Parathyroid adenoma (tissue), 2 donors: ENCODE measurements around the gene KRTAP9-4.
"Not testable (repeated sequence)": the region's sequence is repeated elsewhere in the genome, so short reads cannot be mapped to it uniquely, and the experiment has no call there.

Source experiments
- H2AFZ ChIP-seq: fragments of 300-600 bp; sonication (generic); one replicate; pipeline ENCODE4 v1.7.0; 2017; ENCODE audit warnings: antibody characterized with exemption, mild to moderate bottlenecking
- H3K27ac ChIP-seq: fragments of 300-600 bp; sonication (generic); one replicate; pipeline ENCODE4 v1.7.0; 2017
- H3K27me3 ChIP-seq: fragments of 300-600 bp; sonication (generic); one replicate; pipeline ENCODE4 v1.7.0; 2017; ENCODE audit warnings: low read length; ENCODE audit not compliant: control insufficient read depth, insufficient read depth
- H3K36me3 ChIP-seq: fragments of 300-600 bp; sonication (generic); one replicate; pipeline ENCODE4 v1.7.0; 2017; ENCODE audit warnings: low read length; ENCODE audit not compliant: control insufficient read depth, insufficient read depth
- H3K4me1 ChIP-seq: fragments of 300-600 bp; sonication (generic); one replicate; pipeline ENCODE4 v1.7.0; 2017; ENCODE audit warnings: control low read depth
- H3K4me2 ChIP-seq: fragments of 300-600 bp; sonication (generic); one replicate; pipeline ENCODE4 v1.7.0; 2017; ENCODE audit warnings: low read length
- H3K4me3 ChIP-seq: fragments of 300-600 bp; sonication (generic); one replicate; pipeline ENCODE4 v1.7.0; 2017; ENCODE audit warnings: low read depth, low read length
- H3K79me2 ChIP-seq: fragments of 300-600 bp; sonication (generic); one replicate; pipeline ENCODE4 v1.7.0; 2017; ENCODE audit warnings: control low read depth
- H3K9ac ChIP-seq: fragments of 300-600 bp; sonication (generic); one replicate; pipeline ENCODE4 v1.7.0; 2017; ENCODE audit warnings: mild to moderate bottlenecking
- H3K9me3 ChIP-seq: fragments of 300-600 bp; sonication (generic); one replicate; pipeline ENCODE4 v1.7.0; 2017; ENCODE audit warnings: low read length; ENCODE audit not compliant: control insufficient read depth
- CTCF ChIP-seq: fragments of 300-600 bp; sonication (generic); IDR thresholded peaks from one replicate; pipeline ENCODE4 v1.7.0; 2017; ENCODE audit warnings: antibody characterized with exemption, mild to moderate bottlenecking
- donor health status: primary hyperparathyroidism.

KRTAP9-4 gene

GRCh38 chr17:41271858-41272257 is 22.4 kb downstream of the KRTAP9-4 start:
- no peak overlapping the region for H2AFZ ChIP-seq
- H3K27ac ChIP-seq, result no peak overlapping the region
- H3K4me1 ChIP-seq, result no peaks in the 10 kb centered on the region
- no peaks in the 10 kb centered on the region for H3K9me3 ChIP-seq
- H3K27me3 ChIP-seq, result no peaks in the 10 kb centered on the region
- no peak overlapping the region for H3K4me2 ChIP-seq
- H3K79me2 ChIP-seq, result no peaks in the 10 kb centered on the region
- TF ChIP-seq CTCF, result no peak
- no peak overlapping the region for H3K4me3 ChIP-seq
- no peaks in the 10 kb centered on the region for H3K36me3 ChIP-seq
- H3K9ac ChIP-seq, result no peak overlapping the region

- not testable (repeated sequence) for H3K9ac ChIP-seq, H3K27me3 ChIP-seq
Observed at GRCh38 chr17:41275648-41276190, 26.2 kb downstream of the KRTAP9-4 start, which contains the start of gene KRTAP9-7. TSS of gene KRTAP9-7 (plus strand) at chr17:41275698. CDS start at chr17:41275698, 0 bp downstream.

GRCh38 chr17:41278176-41278955 is 28.9 kb downstream of the KRTAP9-4 start:
- no peaks in the 10 kb centered on the region for H3K9me3 ChIP-seq
- no peak overlapping the region for H3K9ac ChIP-seq
- no peaks in the 10 kb centered on the region for H3K4me1 ChIP-seq
- H2AFZ ChIP-seq, result no peak overlapping the region
- no peak overlapping the region for H3K4me2 ChIP-seq
- H3K27me3 ChIP-seq, result no peaks in the 10 kb centered on the region
- no peak overlapping the region for H3K27ac ChIP-seq
- H3K4me3 ChIP-seq, result no peak overlapping the region
- no peaks in the 10 kb centered on the region for H3K36me3 ChIP-seq
- no peak for TF ChIP-seq CTCF
- no peaks in the 10 kb centered on the region for H3K79me2 ChIP-seq

More at GRCh38 chr17:41275648-41276190, 26.2 kb downstream of the KRTAP9-4 start, which contains the start of gene KRTAP9-7:
- not testable (repeated sequence) for H3K27ac ChIP-seq, H2AFZ ChIP-seq, H3K4me2 ChIP-seq, H3K36me3 ChIP-seq, H3K4me1 ChIP-seq, H3K79me2 ChIP-seq, H3K9me3 ChIP-seq, H3K4me3 ChIP-seq

- H3K9me3 ChIP-seq, result no peaks in the 10 kb centered on the region
- H3K27me3 ChIP-seq, result no peaks in the 10 kb centered on the region
- TF ChIP-seq CTCF, result no peak
- no peaks in the 10 kb centered on the region for H3K4me1 ChIP-seq
- H3K27ac ChIP-seq, result no peak overlapping the region
- H3K9ac ChIP-seq, result no peak overlapping the region
- H3K79me2 ChIP-seq, result no peaks in the 10 kb centered on the region
- no peak overlapping the region for H3K4me3 ChIP-seq
- no peak overlapping the region for H2AFZ ChIP-seq
- H3K4me2 ChIP-seq, result no peak overlapping the region
- H3K36me3 ChIP-seq, result no peaks in the 10 kb centered on the region
Observed at GRCh38 chr17:41284043-41284442, 34.6 kb downstream of the KRTAP9-4 start.

GRCh38 chr17:41284546-41284945 is 35.1 kb downstream of the KRTAP9-4 start:
- Histone ChIP-seq H3K4me1 (no peaks in the 10 kb centered on the region), H3K9ac (no peak overlapping the region), H3K9me3 (no peaks in the 10 kb centered on the region), H3K4me3 (no peak overlapping the region), H3K27me3 (no peaks in the 10 kb centered on the region), H3K79me2 (no peaks in the 10 kb centered on the region), H3K4me2 (no peak overlapping the region), H2AFZ (no peak overlapping the region), H3K36me3 (no peaks in the 10 kb centered on the region), H3K27ac (no peak overlapping the region)
- no peak for TF ChIP-seq CTCF
